A549 (cell line): ENCODE measurements around the gene FBXO41.

Source experiments
- CEBPB ChIP-seq, 2 experiments: fragments of >200 bp in 1 of 2; sonication (Bioruptor Twin) in 1 of 2; formaldehyde crosslinking in 1 of 2; IDR thresholded peaks; 2 replicates each; pipeline ENCODE4 v1.6.1; 2012 to 2016
- CTCF ChIP-seq: fragments of >200 bp; sonication (Bioruptor Twin); formaldehyde crosslinking; IDR thresholded peaks from 3 replicates; pipeline ENCODE4 v1.5.1; 2016
- ELK1 ChIP-seq: fragments of 150-350 bp; IDR thresholded peaks from 2 replicates; pipeline ENCODE4 v1.6.1; 2014; ENCODE audit warnings: low read depth, mild to moderate bottlenecking, low read length
- HOXA7 ChIP-seq: fragments of 250-450 bp; sonication (Bioruptor Pico); IDR thresholded peaks from 2 replicates; pipeline ENCODE4 v1.5.0; 2020; ENCODE audit warnings: mild to moderate bottlenecking, moderate library complexity
- JUN ChIP-seq, 2 experiments: fragments of >200 bp; sonication (Bioruptor Twin); formaldehyde crosslinking; IDR thresholded peaks; 2 replicates in 1 of 2; 3 replicates in 1 of 2; pipeline ENCODE4 v1.6.1; 2016 to 2017
- KDM1A ChIP-seq: fragments of 200-600 bp; sonication (generic); IDR thresholded peaks from 2 replicates; pipeline ENCODE4 v1.6.1; 2016; ENCODE audit warnings: low read depth, mild to moderate bottlenecking
- NR3C1 ChIP-seq: fragments of >200 bp; sonication (Bioruptor Twin); formaldehyde crosslinking; IDR thresholded peaks from 3 replicates; pipeline ENCODE4 v1.6.1; 2017
- RAD21 ChIP-seq, 2 experiments: fragments of >200 bp in 1 of 2; sonication (Bioruptor Twin) in 1 of 2; formaldehyde crosslinking in 1 of 2; IDR thresholded peaks in 1 of 2; conservative IDR thresholded peaks in 1 of 2; 2 replicates in 1 of 2; 3 replicates in 1 of 2; pipeline ENCODE4 v1.6.1; 2012 to 2018; ENCODE audit warnings: inconsistent platforms in 1 of 2
- SMC3 ChIP-seq: fragments of >200 bp; sonication (Bioruptor Twin); formaldehyde crosslinking; IDR thresholded peaks from 3 replicates; pipeline ENCODE4 v1.6.1; 2018; ENCODE audit warnings: inconsistent platforms
- TP53 ChIP-seq: fragments of 250-450 bp; sonication (Bioruptor Pico); IDR thresholded peaks from 2 replicates; pipeline ENCODE4 v1.5.0; 2021; ENCODE audit warnings: mild to moderate bottlenecking, moderate library complexity
- TF ChIP-seq, protein P1 (sequence below): IDR thresholded peaks from 2 replicates; pipeline ENCODE4 v1.6.1; 2012
- TF ChIP-seq, protein P2 (sequence below): fragments of 200-600 bp; sonication (generic); IDR thresholded peaks from 2 replicates; pipeline ENCODE4 v1.6.1; 2016; ENCODE audit warnings: antibody characterized with exemption, mild to moderate bottlenecking, moderate library complexity
- TF ChIP-seq, protein P3 (sequence below): IDR thresholded peaks from 2 replicates; pipeline ENCODE4 v1.6.1; 2012

DNA sequence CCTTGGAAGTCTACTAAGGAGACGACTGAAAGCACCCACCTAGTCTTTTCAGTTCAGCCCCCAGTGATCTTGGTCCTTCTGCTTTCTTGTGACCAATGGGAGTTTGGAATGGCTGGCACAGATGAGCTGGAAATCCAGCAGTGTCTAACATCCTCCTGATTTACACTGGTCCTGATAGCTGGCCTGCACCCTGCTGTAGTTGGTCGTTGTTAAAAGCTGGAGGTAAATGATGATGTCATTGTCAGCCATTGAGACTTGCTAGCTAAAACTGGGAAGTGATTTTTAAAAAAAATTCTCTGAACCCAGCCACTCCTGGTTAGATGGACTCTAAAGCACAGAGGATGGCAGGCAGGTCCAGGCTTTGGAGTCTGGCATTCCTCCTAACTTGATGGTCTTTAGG is 30.9 kb downstream of the FBXO41 start:
- TF ChIP-seq, protein P1, sequence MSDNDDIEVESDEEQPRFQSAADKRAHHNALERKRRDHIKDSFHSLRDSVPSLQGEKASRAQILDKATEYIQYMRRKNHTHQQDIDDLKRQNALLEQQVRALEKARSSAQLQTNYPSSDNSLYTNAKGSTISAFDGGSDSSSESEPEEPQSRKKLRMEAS = no peak
- no peak for TF ChIP-seq KDM1A
- TF ChIP-seq ELK1 = no peak
- no peak for TF ChIP-seq CTCF
- no peak for TF ChIP-seq CEBPB (IDR thresholded peaks at IDR 0.05)
- TF ChIP-seq TP53 (CRISPR knock-in tag) = no peak
- TF ChIP-seq HOXA7 (CRISPR knock-in tag) = no peak
- TF ChIP-seq, protein P2, sequence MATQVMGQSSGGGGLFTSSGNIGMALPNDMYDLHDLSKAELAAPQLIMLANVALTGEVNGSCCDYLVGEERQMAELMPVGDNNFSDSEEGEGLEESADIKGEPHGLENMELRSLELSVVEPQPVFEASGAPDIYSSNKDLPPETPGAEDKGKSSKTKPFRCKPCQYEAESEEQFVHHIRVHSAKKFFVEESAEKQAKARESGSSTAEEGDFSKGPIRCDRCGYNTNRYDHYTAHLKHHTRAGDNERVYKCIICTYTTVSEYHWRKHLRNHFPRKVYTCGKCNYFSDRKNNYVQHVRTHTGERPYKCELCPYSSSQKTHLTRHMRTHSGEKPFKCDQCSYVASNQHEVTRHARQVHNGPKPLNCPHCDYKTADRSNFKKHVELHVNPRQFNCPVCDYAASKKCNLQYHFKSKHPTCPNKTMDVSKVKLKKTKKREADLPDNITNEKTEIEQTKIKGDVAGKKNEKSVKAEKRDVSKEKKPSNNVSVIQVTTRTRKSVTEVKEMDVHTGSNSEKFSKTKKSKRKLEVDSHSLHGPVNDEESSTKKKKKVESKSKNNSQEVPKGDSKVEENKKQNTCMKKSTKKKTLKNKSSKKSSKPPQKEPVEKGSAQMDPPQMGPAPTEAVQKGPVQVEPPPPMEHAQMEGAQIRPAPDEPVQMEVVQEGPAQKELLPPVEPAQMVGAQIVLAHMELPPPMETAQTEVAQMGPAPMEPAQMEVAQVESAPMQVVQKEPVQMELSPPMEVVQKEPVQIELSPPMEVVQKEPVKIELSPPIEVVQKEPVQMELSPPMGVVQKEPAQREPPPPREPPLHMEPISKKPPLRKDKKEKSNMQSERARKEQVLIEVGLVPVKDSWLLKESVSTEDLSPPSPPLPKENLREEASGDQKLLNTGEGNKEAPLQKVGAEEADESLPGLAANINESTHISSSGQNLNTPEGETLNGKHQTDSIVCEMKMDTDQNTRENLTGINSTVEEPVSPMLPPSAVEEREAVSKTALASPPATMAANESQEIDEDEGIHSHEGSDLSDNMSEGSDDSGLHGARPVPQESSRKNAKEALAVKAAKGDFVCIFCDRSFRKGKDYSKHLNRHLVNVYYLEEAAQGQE = no peak
- no peak for TF ChIP-seq SMC3
- TF ChIP-seq NR3C1 = no peak
- no peak for TF ChIP-seq JUN (IDR thresholded peaks at IDR 0.05)
- TF ChIP-seq RAD21 (conservative IDR thresholded peaks at IDR 0.05 in 1 of 2, IDR thresholded peaks at IDR 0.05 in 1 of 2) = no peak
- TF ChIP-seq, protein P3, sequence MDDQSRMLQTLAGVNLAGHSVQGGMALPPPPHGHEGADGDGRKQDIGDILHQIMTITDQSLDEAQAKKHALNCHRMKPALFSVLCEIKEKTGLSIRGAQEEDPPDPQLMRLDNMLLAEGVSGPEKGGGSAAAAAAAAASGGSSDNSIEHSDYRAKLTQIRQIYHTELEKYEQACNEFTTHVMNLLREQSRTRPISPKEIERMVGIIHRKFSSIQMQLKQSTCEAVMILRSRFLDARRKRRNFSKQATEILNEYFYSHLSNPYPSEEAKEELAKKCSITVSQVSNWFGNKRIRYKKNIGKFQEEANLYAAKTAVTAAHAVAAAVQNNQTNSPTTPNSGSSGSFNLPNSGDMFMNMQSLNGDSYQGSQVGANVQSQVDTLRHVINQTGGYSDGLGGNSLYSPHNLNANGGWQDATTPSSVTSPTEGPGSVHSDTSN = no peak
